Glutamatergic neuron (in vitro differentiated cells): ENCODE results near the gene NOS1. TPM values are rescaled to one million over a fixed set of nuclear protein-coding genes. Genes with fewer than 3 reads are reported as not detected.

Experiments used
- DNase-seq: peaks from one replicate; pipeline ENCODE4 v3.0.0; 2022
- H3K27ac Mint-ChIP-seq: one replicate; pipeline ENCODE4 v1.8.0; 2020; ENCODE audit warnings: mild to moderate bottlenecking, mixed read lengths, inconsistent platforms; ENCODE audit not compliant: unreplicated experiment
- H3K27me3 Mint-ChIP-seq: one replicate; pipeline ENCODE4 v1.8.0; 2020; ENCODE audit warnings: mild to moderate bottlenecking, moderate library complexity, mixed read lengths, inconsistent platforms; ENCODE audit not compliant: unreplicated experiment
- H3K36me3 Mint-ChIP-seq: one replicate; pipeline ENCODE4 v1.8.0; 2020; ENCODE audit warnings: mild to moderate bottlenecking, mixed read lengths, inconsistent platforms; ENCODE audit not compliant: unreplicated experiment
- H3K4me1 Mint-ChIP-seq: one replicate; pipeline ENCODE4 v1.8.0; 2020; ENCODE audit warnings: mild to moderate bottlenecking, low read depth, mixed read lengths, inconsistent platforms; ENCODE audit not compliant: unreplicated experiment
- H3K4me3 Mint-ChIP-seq: one replicate; pipeline ENCODE4 v1.8.0; 2020; ENCODE audit warnings: mild to moderate bottlenecking, mixed read lengths, inconsistent platforms; ENCODE audit not compliant: unreplicated experiment
- H3K9me3 Mint-ChIP-seq: one replicate; pipeline ENCODE4 v1.8.0; 2020; ENCODE audit warnings: mild to moderate bottlenecking, moderate library complexity, mixed read lengths, inconsistent platforms; ENCODE audit not compliant: unreplicated experiment
- total RNA-seq: library from RNA; stranded (reverse); fragmentation: NEBNext Ultra II Directional; extraction: Animal tissue kit (Norgen Biotek cat#: 25700); gene quantifications from one replicate; pipeline ENCODE4 v1.2.1, GENCODE V29; 2021; ENCODE audit not compliant: unreplicated experiment
- TF ChIP-seq, protein P1 (sequence below): fragments of 200-600 bp; sonication (generic); IDR thresholded peaks from one replicate; pipeline ENCODE4 v1.5.0; 2021; ENCODE audit not compliant: partially characterized antibody, unreplicated experiment

NOS1 gene
- total RNA-seq, 1 donor from 2014 or later: 0.96 TPM

- no peak for DNase-seq
- no peaks in the 10 kb centered on the region for H3K4me1 Mint-ChIP-seq
- no peaks in the 10 kb centered on the region for H3K27me3 Mint-ChIP-seq
- no peak overlapping the region for H3K4me3 Mint-ChIP-seq
- no peaks in the 10 kb centered on the region for H3K36me3 Mint-ChIP-seq
- TF ChIP-seq, protein P1, sequence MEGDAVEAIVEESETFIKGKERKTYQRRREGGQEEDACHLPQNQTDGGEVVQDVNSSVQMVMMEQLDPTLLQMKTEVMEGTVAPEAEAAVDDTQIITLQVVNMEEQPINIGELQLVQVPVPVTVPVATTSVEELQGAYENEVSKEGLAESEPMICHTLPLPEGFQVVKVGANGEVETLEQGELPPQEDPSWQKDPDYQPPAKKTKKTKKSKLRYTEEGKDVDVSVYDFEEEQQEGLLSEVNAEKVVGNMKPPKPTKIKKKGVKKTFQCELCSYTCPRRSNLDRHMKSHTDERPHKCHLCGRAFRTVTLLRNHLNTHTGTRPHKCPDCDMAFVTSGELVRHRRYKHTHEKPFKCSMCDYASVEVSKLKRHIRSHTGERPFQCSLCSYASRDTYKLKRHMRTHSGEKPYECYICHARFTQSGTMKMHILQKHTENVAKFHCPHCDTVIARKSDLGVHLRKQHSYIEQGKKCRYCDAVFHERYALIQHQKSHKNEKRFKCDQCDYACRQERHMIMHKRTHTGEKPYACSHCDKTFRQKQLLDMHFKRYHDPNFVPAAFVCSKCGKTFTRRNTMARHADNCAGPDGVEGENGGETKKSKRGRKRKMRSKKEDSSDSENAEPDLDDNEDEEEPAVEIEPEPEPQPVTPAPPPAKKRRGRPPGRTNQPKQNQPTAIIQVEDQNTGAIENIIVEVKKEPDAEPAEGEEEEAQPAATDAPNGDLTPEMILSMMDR: no peak
- H3K27ac Mint-ChIP-seq: no peak overlapping the region
- H3K9me3 Mint-ChIP-seq: no peaks in the 10 kb centered on the region
Measured at GRCh38 chr12:117234441-117234840, 127.0 kb downstream of the NOS1 start.

GRCh38 chr12:117231750-117232149 lies 129.7 kb downstream of the NOS1 start:
- TF ChIP-seq, protein P1: no peak
- H3K9me3 Mint-ChIP-seq: no peaks in the 10 kb centered on the region
- no peaks in the 10 kb centered on the region for H3K36me3 Mint-ChIP-seq
- DNase-seq: no peak
- H3K27me3 Mint-ChIP-seq: no peaks in the 10 kb centered on the region
- H3K4me1 Mint-ChIP-seq: no peaks in the 10 kb centered on the region
- no peak overlapping the region for H3K4me3 Mint-ChIP-seq
- no peak overlapping the region for H3K27ac Mint-ChIP-seq

DNA sequence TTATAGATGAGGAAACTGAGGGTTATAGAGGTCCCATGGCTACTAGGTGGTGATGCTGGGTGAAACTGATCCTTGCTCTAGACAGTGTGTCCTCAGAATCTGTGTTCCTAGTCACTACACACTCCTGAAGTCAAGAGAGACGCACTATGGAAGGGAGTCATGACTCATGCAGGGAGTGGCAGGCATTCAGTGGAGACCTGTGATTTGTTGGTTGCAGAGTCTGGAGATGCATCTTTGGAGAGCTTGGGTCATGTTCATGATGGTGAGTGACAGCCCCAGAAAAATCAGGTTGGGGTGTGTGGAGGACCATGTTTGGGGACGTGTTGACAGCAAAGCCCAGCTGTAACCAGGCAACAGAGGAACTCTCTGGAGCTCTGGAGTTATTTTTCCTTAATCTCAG lies 133.2 kb downstream of the NOS1 start:
- no peaks in the 10 kb centered on the region for H3K36me3 Mint-ChIP-seq
- TF ChIP-seq, protein P1: no peak

DNA sequence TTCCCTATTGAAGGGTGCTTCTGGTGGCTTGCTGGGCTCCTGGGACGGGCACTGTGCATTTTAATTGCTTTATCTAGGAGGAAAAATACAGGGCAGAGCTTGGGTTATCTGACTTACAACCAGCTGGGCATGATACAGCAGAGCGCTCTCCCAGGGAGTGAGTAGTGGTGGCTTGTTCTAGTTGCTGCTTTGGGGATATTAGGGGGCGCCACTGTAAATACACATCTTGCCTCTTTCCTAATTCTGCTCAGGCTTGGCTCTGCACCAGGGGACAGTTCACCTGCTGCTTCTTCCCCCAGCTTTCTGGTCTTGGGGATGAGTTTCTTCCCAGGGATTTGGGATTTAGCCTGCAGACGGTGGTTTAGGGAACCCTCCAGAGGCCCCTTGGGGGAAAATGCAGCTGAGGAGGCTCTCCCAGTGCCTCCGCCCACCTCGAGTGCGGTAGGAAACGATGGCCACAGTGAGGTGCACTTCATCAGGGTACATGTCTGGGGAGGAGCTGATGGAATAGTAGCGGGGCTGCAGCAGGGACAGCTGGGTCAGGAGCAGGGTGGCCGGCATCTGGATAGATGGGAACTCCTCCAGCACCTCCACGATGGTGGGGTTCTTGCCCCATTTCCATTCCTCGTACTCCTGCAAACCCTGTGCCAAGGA lies 134.3 kb downstream of the NOS1 start:
- Mint-ChIP-seq H3K27me3 (no peaks in the 10 kb centered on the region), H3K4me3 (no peak overlapping the region), H3K4me1 (no peaks in the 10 kb centered on the region), H3K36me3 (no peaks in the 10 kb centered on the region), H3K27ac (no peak overlapping the region), H3K9me3 (no peaks in the 10 kb centered on the region)
- TF ChIP-seq, protein P1: no peak
- DNase-seq: no peak

More for the DNA sequence above, 133.2 kb downstream of the NOS1 start:
- H3K9me3 Mint-ChIP-seq: no peaks in the 10 kb centered on the region
- no peaks in the 10 kb centered on the region for H3K27me3 Mint-ChIP-seq
- DNase-seq: no peak
- no peak overlapping the region for H3K4me3 Mint-ChIP-seq
- no peaks in the 10 kb centered on the region for H3K4me1 Mint-ChIP-seq
- H3K27ac Mint-ChIP-seq: no peak overlapping the region

GRCh38 chr12:117226505-117226904 lies 134.9 kb downstream of the NOS1 start:
- no peak overlapping the region for H3K27ac Mint-ChIP-seq
- DNase-seq: no peak
- no peak overlapping the region for H3K4me3 Mint-ChIP-seq
- TF ChIP-seq, protein P1: no peak
- no peaks in the 10 kb centered on the region for H3K36me3 Mint-ChIP-seq
- H3K27me3 Mint-ChIP-seq: no peaks in the 10 kb centered on the region
- no peaks in the 10 kb centered on the region for H3K9me3 Mint-ChIP-seq
- H3K4me1 Mint-ChIP-seq: no peaks in the 10 kb centered on the region
